IPS DF 4.7 (cell line): ENCODE data around the gene DNAJB4.
"Not testable (repeated sequence)": the region's sequence is repeated elsewhere in the genome, so short reads cannot be mapped to it uniquely, and the experiment has no call there.

Source experiments
- DNase-seq: peaks from one replicate; pipeline ENCODE4 v3.0.0-alpha.2; 2013; ENCODE audit warnings: low spot score; ENCODE audit errors: extremely low read depth

The DNAJB4 gene

DNA sequence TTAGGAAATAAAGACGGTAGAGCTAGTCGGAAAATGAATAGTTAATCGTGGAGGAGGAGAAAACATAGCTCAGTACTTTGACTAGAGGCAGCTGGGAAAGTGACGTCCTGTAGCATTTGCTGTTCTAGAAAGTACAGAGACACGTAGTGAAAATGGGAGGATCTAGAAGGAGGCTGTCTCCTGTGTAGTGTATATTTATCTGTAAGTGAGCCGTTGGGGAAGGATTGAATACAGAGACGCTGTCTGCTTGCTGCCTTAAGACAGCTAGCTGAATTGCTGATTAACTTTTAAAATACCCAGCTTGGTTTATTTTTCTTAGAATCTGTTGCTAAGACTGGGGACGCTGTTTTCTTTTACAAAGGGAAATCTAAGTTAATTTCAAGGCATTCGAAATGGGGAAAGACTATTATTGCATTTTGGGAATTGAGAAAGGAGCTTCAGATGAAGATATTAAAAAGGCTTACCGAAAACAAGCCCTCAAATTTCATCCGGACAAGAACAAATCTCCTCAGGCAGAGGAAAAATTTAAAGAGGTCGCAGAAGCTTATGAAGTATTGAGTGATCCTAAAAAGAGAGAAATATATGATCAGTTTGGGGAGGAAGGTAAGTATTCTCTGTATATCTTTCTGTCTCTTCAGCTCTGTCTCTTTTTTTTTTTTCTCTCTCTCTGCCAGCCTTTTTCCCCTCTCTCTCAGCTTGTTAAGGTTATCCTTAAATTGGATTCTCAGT, at the start of gene DNAJB4:
DNAJB4 (plus strand) TSS at position 221 of the 729 bp plus-strand sequence; CDS start at position 393, 172 bp downstream.
- DNase-seq, result peak; percentile 38

GRCh38 chr1:77955709-77956108, 49.0 kb upstream of the DNAJB4 start:
- DNase-seq, result no peak

DNA sequence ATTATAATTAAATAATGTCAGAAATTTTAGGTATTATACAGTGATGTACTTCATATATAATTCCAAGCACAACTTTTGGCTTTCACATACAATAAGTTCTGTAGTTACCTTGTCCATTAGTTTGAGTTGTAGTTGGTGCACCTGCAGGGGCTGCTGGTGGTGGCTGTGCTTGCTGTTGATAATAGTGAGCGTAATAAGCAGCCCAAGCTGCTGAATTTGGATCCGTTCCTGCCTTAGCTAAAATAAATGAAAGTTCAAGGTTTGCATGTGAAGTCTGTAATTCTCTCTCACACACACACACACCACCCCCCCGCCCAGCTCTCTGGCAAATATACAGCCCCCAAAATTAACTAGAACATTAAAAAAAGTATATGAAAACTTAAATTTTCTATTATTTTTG, 48.3 kb upstream of the DNAJB4 start:
- DNase-seq, result no peak

DNA sequence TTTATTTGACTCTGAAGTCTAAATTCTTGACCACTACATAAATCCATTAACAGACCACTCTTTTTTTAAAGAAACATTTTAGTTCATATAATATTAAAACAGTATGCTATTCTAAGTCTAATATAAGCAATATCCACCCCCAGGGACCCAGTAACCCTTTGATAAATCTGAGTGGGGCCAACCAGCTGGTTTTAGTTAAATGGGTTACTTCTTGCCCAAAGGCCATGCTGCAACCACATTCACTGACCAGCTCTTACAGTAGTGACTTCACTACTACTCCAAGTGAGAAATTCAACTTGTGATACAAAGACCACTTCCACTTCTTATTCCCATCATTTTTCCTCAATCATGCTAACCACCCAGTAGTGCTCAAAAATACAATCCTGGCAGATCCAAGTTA, 46.3 kb upstream of the DNAJB4 start:
- no peak for DNase-seq

DNA sequence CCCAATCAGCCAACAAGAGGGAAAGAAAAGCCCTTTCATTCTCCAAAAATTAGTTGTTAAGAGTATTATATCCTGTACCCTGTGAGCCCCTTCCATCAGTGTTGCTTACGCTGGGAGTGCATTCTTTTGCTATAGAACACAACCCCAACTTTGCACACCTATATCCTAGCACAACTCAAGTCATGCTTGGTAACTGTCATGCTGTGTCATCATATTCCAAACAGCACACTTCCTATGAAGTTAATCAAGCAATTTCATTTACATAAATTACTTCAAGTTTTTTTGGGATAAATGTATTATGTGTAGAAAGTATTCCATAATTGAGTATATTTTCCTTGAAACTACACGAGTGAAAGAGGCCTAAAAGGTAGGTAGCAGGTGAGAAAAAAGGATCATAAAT, 45.9 kb upstream of the DNAJB4 start:
- DNase-seq, result no peak

DNA sequence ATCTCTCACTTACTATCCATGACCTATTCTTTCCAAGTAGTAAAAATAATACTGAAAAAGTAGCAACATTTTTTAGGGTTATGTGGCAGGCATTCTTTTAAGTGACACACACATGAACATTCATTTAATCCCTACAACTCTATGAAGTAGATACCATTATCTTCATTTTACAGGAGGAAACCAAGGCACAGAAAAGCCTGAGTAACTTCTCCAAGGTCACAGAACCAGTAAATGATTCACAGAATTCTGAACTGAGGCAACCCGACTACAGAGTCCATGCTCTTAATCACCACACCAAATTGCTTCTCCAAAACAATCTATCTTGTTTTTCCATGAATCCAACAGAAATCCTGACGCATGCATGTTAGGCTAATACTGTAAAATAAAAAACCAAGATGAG, 43.3 kb upstream of the DNAJB4 start:
- no peak for DNase-seq

- DNase-seq, result no peak
Observed at GRCh38 chr1:77966291-77966690, 38.4 kb upstream of the DNAJB4 start.

GRCh38 chr1:77970192-77970591, 34.5 kb upstream of the DNAJB4 start:
- DNase-seq, result no peak

DNA sequence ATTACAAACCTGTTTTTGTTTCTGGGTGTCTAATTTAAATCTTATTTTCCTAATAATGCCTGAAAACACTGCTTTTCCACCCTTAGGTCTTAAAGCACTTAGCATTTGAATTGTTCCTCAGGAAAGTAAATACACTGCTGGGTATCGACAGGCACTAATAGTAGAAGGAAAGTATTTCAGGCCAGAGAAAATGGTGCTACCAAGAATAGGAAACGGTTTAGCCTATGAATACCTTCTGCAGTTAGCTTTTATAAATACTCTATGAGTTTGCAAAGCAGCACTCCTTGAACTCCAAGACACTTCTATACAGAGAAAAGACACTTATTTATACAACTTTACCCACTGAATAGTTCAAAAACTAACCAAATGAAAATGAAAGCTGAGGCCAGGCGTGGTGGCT, 32.7 kb upstream of the DNAJB4 start:
- DNase-seq, result no peak

- no peak for DNase-seq
Observed at GRCh38 chr1:77975386-77975785, 29.4 kb upstream of the DNAJB4 start.

GRCh38 chr1:77975907-77976306, 28.8 kb upstream of the DNAJB4 start:
- no peak for DNase-seq

DNA sequence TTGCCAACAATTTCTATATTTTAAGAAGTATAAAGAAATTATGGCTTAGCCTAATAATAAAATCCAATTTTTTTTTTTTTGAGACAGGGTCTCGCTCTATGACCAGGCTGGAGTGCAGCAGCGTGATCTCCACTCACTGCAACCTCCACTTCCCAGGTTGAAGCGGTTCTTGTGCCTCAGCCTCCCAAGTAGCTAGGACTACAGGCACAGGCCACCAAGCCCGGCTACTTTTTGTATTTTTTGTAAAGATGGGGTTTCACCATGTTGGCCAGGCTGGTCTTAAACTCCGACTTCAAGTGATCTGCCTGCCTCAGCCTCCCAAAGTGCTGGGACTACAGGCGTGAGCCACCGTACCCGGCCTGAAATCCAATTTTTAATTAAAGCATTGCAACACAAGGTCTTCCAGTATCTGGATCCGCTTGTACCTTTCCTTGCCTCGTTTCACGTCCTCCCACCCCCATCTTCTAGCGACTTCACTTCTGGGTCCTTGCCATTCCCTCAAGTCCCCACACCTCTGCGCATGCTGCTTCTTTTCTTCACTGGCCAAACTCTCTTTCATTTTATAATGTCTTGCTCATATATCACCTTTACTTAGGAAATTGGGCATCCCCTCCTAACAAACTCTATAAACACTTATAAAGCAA, 28.2 kb upstream of the DNAJB4 start:
- DNase-seq, result no peak

GRCh38 chr1:77977989-77978292, 26.8 kb upstream of the DNAJB4 start:
- DNase-seq, result no peak

- peak; percentile 62 for DNase-seq
Observed at GRCh38 chr1:77978293-77978968, 26.3 kb upstream of the DNAJB4 start.

DNA sequence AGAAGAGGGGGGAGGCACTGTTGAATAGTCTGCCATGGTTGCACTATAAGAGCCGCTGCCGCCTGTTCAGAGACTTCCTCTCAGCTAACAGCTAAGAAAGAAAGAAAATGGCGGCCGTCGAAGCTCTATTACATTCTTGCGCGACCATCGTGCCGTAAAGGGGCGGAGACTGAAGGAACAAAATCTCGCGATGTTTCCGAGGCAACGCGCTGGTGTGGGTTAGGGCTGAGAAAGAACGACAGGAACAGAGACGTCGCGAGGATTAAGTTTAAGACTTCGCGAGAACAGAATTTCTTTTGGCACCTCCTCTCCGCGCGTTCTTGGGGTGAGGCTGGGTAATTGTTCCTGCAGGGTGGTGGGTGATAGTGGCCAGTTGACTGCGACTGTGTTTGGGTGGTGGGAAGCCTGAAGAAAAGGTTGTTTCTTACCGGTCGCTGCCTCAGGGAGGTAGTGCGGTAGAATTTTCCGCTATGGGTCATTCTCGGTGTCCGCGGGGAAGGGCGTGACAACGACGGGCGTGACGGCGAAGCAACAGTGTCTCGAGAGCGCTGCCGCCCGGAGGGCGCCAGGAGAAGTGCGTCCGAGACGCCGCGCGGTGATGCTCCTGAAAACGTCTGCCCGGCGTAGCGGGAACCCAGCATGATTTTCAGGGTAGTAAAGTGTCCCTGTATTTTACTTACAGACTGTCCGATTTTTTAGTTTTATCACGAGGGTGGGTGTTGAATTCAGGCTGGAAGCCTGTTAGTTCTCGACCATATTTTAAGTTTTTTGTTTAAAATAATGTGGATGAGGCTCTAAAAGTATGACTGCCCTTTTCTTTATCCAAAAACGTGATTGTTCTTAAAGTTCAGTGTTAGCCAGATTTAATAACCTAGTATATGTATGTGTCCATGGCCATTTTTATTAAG, 25.5 kb upstream of the DNAJB4 start, which contains the start of gene FUBP1:
FUBP1 (minus strand) TSS at position 104 of the 908 bp plus-strand sequence; CDS start at position 36, 68 bp downstream.
- DNase-seq, result peak; percentile 96

- DNase-seq, result not testable (repeated sequence)
Observed at GRCh38 chr1:77983352-77983996, 21.3 kb upstream of the DNAJB4 start.

DNA sequence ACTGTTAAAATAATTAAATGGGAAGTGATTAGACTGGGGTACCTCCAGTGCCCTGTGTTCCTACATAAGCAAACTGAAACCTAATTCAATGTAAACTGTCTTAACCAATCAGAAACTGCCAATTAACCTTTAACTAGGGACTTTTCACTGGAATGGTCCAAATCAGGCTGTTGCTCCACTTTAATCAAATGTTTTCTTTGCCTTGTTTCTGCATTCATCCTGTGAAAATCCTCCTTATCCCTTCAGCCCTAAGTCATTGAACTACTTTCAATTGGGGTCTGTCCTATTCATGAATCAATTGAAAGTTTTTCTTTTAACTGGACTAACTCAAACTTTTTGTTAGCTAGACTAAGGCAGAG, 20.8 kb upstream of the DNAJB4 start:
- DNase-seq, result no peak

- no peak for DNase-seq
Observed at GRCh38 chr1:77984629-77985028, 20.1 kb upstream of the DNAJB4 start.

GRCh38 chr1:77986810-77987209, 17.9 kb upstream of the DNAJB4 start:
- no peak for DNase-seq

DNA sequence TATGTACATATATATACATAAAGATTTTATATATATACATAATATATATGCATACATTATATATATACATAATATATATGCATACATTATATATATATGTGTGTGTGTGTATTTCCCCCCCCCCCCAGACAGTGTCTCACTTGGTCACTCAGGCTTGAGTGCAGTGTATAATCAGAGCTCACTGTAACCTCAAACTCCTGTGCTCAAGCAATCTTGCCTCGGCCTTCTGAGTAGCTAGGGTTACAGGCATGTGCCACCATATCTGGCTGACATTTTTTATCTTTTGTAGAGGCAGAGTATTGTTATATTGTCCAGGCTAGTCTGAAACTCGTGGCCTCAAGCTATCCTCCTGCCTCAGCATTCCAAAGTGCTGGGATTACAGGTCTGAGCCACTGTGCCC, 16.8 kb upstream of the DNAJB4 start:
- no peak for DNase-seq

GRCh38 chr1:77989744-77990143, 15.0 kb upstream of the DNAJB4 start:
- DNase-seq, result no peak
